C4-2B (cell line): ENCODE measurements around the gene GIPC3.

Source experiments
- ZFX ChIP-seq: fragments of 450-650 bp; IDR thresholded peaks from 2 replicates; pipeline ENCODE4 v1.6.1; 2017
- TF ChIP-seq, protein P1 (sequence below): fragments of 450-650 bp; conservative IDR thresholded peaks from 2 replicates; pipeline ENCODE4 v1.5.1; 2017; ENCODE audit warnings: mild to moderate bottlenecking

- TF ChIP-seq, protein P1, sequence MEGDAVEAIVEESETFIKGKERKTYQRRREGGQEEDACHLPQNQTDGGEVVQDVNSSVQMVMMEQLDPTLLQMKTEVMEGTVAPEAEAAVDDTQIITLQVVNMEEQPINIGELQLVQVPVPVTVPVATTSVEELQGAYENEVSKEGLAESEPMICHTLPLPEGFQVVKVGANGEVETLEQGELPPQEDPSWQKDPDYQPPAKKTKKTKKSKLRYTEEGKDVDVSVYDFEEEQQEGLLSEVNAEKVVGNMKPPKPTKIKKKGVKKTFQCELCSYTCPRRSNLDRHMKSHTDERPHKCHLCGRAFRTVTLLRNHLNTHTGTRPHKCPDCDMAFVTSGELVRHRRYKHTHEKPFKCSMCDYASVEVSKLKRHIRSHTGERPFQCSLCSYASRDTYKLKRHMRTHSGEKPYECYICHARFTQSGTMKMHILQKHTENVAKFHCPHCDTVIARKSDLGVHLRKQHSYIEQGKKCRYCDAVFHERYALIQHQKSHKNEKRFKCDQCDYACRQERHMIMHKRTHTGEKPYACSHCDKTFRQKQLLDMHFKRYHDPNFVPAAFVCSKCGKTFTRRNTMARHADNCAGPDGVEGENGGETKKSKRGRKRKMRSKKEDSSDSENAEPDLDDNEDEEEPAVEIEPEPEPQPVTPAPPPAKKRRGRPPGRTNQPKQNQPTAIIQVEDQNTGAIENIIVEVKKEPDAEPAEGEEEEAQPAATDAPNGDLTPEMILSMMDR: no peak
- no peak for TF ChIP-seq ZFX
Measured at GRCh38 chr19:3586707-3587346, 1.5 kb downstream of the GIPC3 start.
